PC-3 (cell line): Measurements from ENCODE around the gene ADAMTS19. TPM values are rescaled to one million over a fixed set of nuclear protein-coding genes. Genes with fewer than 3 reads are reported as not detected.
"Not testable (repeated sequence)": the region's sequence is repeated elsewhere in the genome, so short reads cannot be mapped to it uniquely, and the experiment has no call there.

ENCODE experiments used
- ATAC-seq: fragments of 200-7000 bp; cut with Tn5 transposase; 2 replicates; pipeline ENCODE4 v1.9.1; 2020; ENCODE audit warnings: mild to moderate bottlenecking, moderate library complexity
- BruUV-seq: library from RNA; stranded (reverse); fragments of 400-500 nt; replicated peaks from 2 replicates; lab custom pipeline; 2021; lab: Mats Ljungman, UMichigan
- CTCF ChIA-PET: fragments of 300-600 bp; sonication (Branson Sonifier 250); formaldehyde crosslinking; loops from one replicate; lab custom pipeline; 2022; ENCODE audit warnings: antibody characterized with exemption; lab: Charles Lee
- POLR2A ChIA-PET: fragments of 300-600 bp; sonication (Branson Sonifier 250); formaldehyde crosslinking; loops from one replicate; lab custom pipeline; 2022; ENCODE audit warnings: antibody characterized with exemption; ENCODE audit not compliant: unreplicated experiment; lab: Charles Lee
- DNase-seq: peaks from one replicate; pipeline ENCODE4 v3.0.0-alpha.2; 2015
- H2AFZ ChIP-seq: fragments of 300-600 bp; sonication (generic); 2 replicates; pipeline ENCODE4 v1.6.0; 2016; ENCODE audit warnings: antibody characterized with exemption, low read length
- H3F3A ChIP-seq: fragments of 300-600 bp; sonication (generic); one replicate; pipeline ENCODE4 v1.6.0; 2017; ENCODE audit warnings: antibody characterized with exemption, low read length, control low read depth, mild to moderate bottlenecking; ENCODE audit not compliant: unreplicated experiment
- H3K27ac ChIP-seq: fragments of 300-600 bp; sonication (generic); 2 replicates; pipeline ENCODE4 v1.5.1; 2016; ENCODE audit warnings: mild to moderate bottlenecking, low read length
- H3K27me3 ChIP-seq: fragments of 300-600 bp; sonication (generic); 2 replicates; pipeline ENCODE4 v1.6.1; 2016; ENCODE audit warnings: low read length, mixed read lengths
- H3K36me3 ChIP-seq: fragments of 300-600 bp; sonication (generic); 2 replicates; pipeline ENCODE4 v1.6.1; 2016; ENCODE audit warnings: low read depth, mixed run types, low read length, mixed read lengths
- H3K4me1 ChIP-seq: fragments of 300-600 bp; sonication (generic); 2 replicates; pipeline ENCODE4 v1.5.1; 2016; ENCODE audit warnings: low read length; ENCODE audit not compliant: insufficient read depth
- H3K4me2 ChIP-seq: fragments of 300-600 bp; sonication (generic); 2 replicates; pipeline ENCODE4 v1.6.0; 2016; ENCODE audit warnings: low read length
- H3K4me3 ChIP-seq: fragments of 300-600 bp; sonication (generic); 2 replicates; pipeline ENCODE4 v1.5.1; 2016; ENCODE audit warnings: mild to moderate bottlenecking, low read length, mixed read lengths
- H3K79me2 ChIP-seq: fragments of 300-600 bp; sonication (generic); 2 replicates; pipeline ENCODE4 v1.6.1; 2017; ENCODE audit warnings: low read length, mixed read lengths
- H3K9ac ChIP-seq: fragments of 300-600 bp; sonication (generic); 2 replicates; pipeline ENCODE4 v1.6.0; 2016; ENCODE audit warnings: mild to moderate bottlenecking, low read length
- H3K9me2 ChIP-seq: fragments of 300-600 bp; sonication (generic); replicated peaks from 2 replicates; pipeline ENCODE4 v1.6.1; 2016; ENCODE audit warnings: mixed run types, low read length, mixed read lengths
- H3K9me3 ChIP-seq: fragments of 300-600 bp; sonication (generic); 2 replicates; pipeline ENCODE4 v1.6.1; 2016; ENCODE audit warnings: low read length, mixed read lengths
- H4K20me1 ChIP-seq: fragments of 300-600 bp; sonication (generic); 2 replicates; pipeline ENCODE4 v1.6.1; 2016; ENCODE audit warnings: low read length, mixed read lengths
- CTCF ChIP-seq: fragments of 300-600 bp; sonication (generic); conservative IDR thresholded peaks from 2 replicates; pipeline ENCODE4 v1.5.1; 2017; ENCODE audit warnings: antibody characterized with exemption, low read depth, mild to moderate bottlenecking, low read length
- EZH2 ChIP-seq: fragments of 300-600 bp; sonication (generic); IDR thresholded peaks from one replicate; pipeline ENCODE4 v1.6.1; 2017; ENCODE audit warnings: antibody characterized with exemption, mild to moderate bottlenecking, low read length; ENCODE audit not compliant: unreplicated experiment
- EZH2phosphoT487 ChIP-seq: fragments of 300-600 bp; sonication (generic); IDR thresholded peaks from 2 replicates; pipeline ENCODE4 v1.6.1; 2018; ENCODE audit warnings: mild to moderate bottlenecking, antibody characterized with exemption, low read length, borderline replicate concordance
- intact Hi-C: fragments of 100-400 bp; cut with micrococcal nuclease; formaldehyde crosslinking; loops from 2 replicates; pipeline ENCODE4 v1.9.0; 2023
- total RNA-seq: library from RNA; depleted of rRNA; stranded (reverse); fragments of >200 nt; gene quantifications from 2 replicates; pipeline ENCODE4 v1.2.3, GENCODE V29; 2014

Gene ADAMTS19
- total RNA-seq, 1 experiment from 2014 or later = not detected

GRCh38 chr5:129569295-129569694, 109.2 kb downstream of the ADAMTS19 start:
- no peak overlapping the region for H3K27ac ChIP-seq
- no peak overlapping the region for H3K4me3 ChIP-seq
- no peak overlapping the region for H3K4me2 ChIP-seq
- intact Hi-C loops = no loop called here
- H3F3A ChIP-seq = no peaks in the 10 kb centered on the region
- ChIA-PET POLR2A (no interaction called here), CTCF (no interaction called here)
- no peak overlapping the region for H2AFZ ChIP-seq
- no peak for ATAC-seq
- H3K4me1 ChIP-seq = no peaks in the 10 kb centered on the region
- H3K79me2 ChIP-seq = no peaks in the 10 kb centered on the region
- H3K36me3 ChIP-seq = no peaks in the 10 kb centered on the region
- TF ChIP-seq EZH2phosphoT487 (no peak), EZH2 (no peak), CTCF (no peak)
- H3K27me3 ChIP-seq = no peaks in the 10 kb centered on the region
- H3K9me3 ChIP-seq = no peaks in the 10 kb centered on the region
- H3K9ac ChIP-seq = no peak overlapping the region
- no TSS peak for BruUV-seq
- no peaks in the 10 kb centered on the region for H3K9me2 ChIP-seq
- no peaks in the 10 kb centered on the region for H4K20me1 ChIP-seq
- DNase-seq = no peak

GRCh38 chr5:129572060-129572459, 112.0 kb downstream of the ADAMTS19 start:
- H3K9ac ChIP-seq = no peak overlapping the region
- no TSS peak for BruUV-seq
- H3K27ac ChIP-seq = no peak overlapping the region
- H3K36me3 ChIP-seq = no peaks in the 10 kb centered on the region
- no peak for TF ChIP-seq EZH2
- H3K4me3 ChIP-seq = no peak overlapping the region
- H4K20me1 ChIP-seq = no peaks in the 10 kb centered on the region
- no peaks in the 10 kb centered on the region for H3K4me1 ChIP-seq
- H3K27me3 ChIP-seq = no peaks in the 10 kb centered on the region
- intact Hi-C loops = no loop called here
- no peaks in the 10 kb centered on the region for H3K79me2 ChIP-seq
- DNase-seq = no peak
- no peaks in the 10 kb centered on the region for H3K9me2 ChIP-seq
- POLR2A ChIA-PET = no interaction called here
- H3F3A ChIP-seq = no peaks in the 10 kb centered on the region
- no peak overlapping the region for H2AFZ ChIP-seq
- no peak overlapping the region for H3K4me2 ChIP-seq
- CTCF ChIA-PET = no interaction called here
- no peak for ATAC-seq
- H3K9me3 ChIP-seq = no peaks in the 10 kb centered on the region

- ATAC-seq, H2AFZ ChIP-seq, DNase-seq, H3K4me2 ChIP-seq, CTCF ChIA-PET, H3K4me3 ChIP-seq, POLR2A ChIA-PET, BruUV-seq, H3K36me3 ChIP-seq, H3K27ac ChIP-seq, H4K20me1 ChIP-seq, H3K4me1 ChIP-seq, H3K79me2 ChIP-seq, H3K9ac ChIP-seq, H3K9me2 ChIP-seq, intact Hi-C loops, H3F3A ChIP-seq, H3K9me3 ChIP-seq, H3K27me3 ChIP-seq: not testable (repeated sequence)
Observed at GRCh38 chr5:129584496-129584895, 124.4 kb downstream of the ADAMTS19 start.

- Histone ChIP-seq H2AFZ (no peak overlapping the region), H3K27ac (no peak overlapping the region), H3K27me3 (no peaks in the 10 kb centered on the region), H3K9me3 (no peaks in the 10 kb centered on the region), H3F3A (no peaks in the 10 kb centered on the region), H4K20me1 (no peaks in the 10 kb centered on the region), H3K4me2 (no peak overlapping the region), H3K4me1 (no peaks in the 10 kb centered on the region), H3K4me3 (no peak overlapping the region), H3K9me2 (no peaks in the 10 kb centered on the region), H3K79me2 (no peaks in the 10 kb centered on the region), H3K36me3 (no peaks in the 10 kb centered on the region), H3K9ac (no peak overlapping the region)
- BruUV-seq = no TSS peak
- ChIA-PET POLR2A (no interaction called here), CTCF (no interaction called here)
- DNase-seq (no peak), ATAC-seq (no peak)
- no peak for TF ChIP-seq CTCF
- TF ChIP-seq EZH2 = no peak
- TF ChIP-seq EZH2phosphoT487 = no peak
- intact Hi-C loops = no loop called here
Observed at GRCh38 chr5:129591508-129592160, 131.5 kb downstream of the ADAMTS19 start.
